GM18526 (cell line): ENCODE measurements around the gene MIF4GD.
A peak's percentile ranks its signal among the peaks of the same experiment; 100 is the strongest.

Source experiments
- POLR2A ChIP-seq: IDR thresholded peaks from 3 replicates; pipeline ENCODE4 v1.6.1; 2011; ENCODE audit not compliant: insufficient read length; ENCODE audit errors: extremely low read depth

Gene MIF4GD

GRCh38 chr17:75295201-75296158, 24.4 kb upstream of the MIF4GD start:
- peak; percentile 70 for TF ChIP-seq POLR2A

- TF ChIP-seq POLR2A = no peak
Observed at GRCh38 chr17:75289832-75290337, 18.9 kb upstream of the MIF4GD start.

- peak; percentile 89 for TF ChIP-seq POLR2A
Observed at GRCh38 chr17:75289115-75289831, 18.2 kb upstream of the MIF4GD start, which contains the start of gene SLC25A19. Gene SLC25A19, minus strand, starts transcription at chr17:75289433. Its CDS starts 2,669 bp downstream, at chr17:75286764.

- no peak for TF ChIP-seq POLR2A
Observed at GRCh38 chr17:75288770-75289114, 17.7 kb upstream of the MIF4GD start.

GRCh38 chr17:75288359-75288758, 17.3 kb upstream of the MIF4GD start:
- TF ChIP-seq POLR2A = no peak

- TF ChIP-seq POLR2A = no peak
Observed at GRCh38 chr17:75287221-75287620, 16.2 kb upstream of the MIF4GD start.

GRCh38 chr17:75285123-75285522, 14.1 kb upstream of the MIF4GD start:
- TF ChIP-seq POLR2A = no peak

- no peak for TF ChIP-seq POLR2A
Observed at GRCh38 chr17:75277664-75278071, 6.6 kb upstream of the MIF4GD start.

- TF ChIP-seq POLR2A = no peak
Observed at GRCh38 chr17:75273977-75274708, 3.1 kb upstream of the MIF4GD start.

- no peak for TF ChIP-seq POLR2A
Observed at GRCh38 chr17:75272848-75273184, 1.8 kb upstream of the MIF4GD start.

GRCh38 chr17:75271955-75272847, 1.2 kb upstream of the MIF4GD start:
- TF ChIP-seq POLR2A = peak; percentile 15

- peak; percentile 81 for TF ChIP-seq POLR2A
Observed at GRCh38 chr17:75271233-75271954, 363 bp upstream of the MIF4GD start.

GRCh38 chr17:75270218-75270965, 639 bp downstream of the MIF4GD start:
- TF ChIP-seq POLR2A = peak; percentile 44
